SH-SY5Y (cell line): ENCODE measurements around the gene KIF26B.

Source experiments
- GATA2 ChIP-seq: IDR thresholded peaks from 2 replicates; pipeline ENCODE4 v1.6.1; 2011; ENCODE audit warnings: mild to moderate bottlenecking, low read depth, low read length
- GATA3 ChIP-seq: IDR thresholded peaks from 2 replicates; pipeline ENCODE4 v1.6.1; 2011; ENCODE audit warnings: low read depth, mild to moderate bottlenecking, low read length, moderate library complexity

GRCh38 chr1:245606157-245606725, 451.5 kb downstream of the KIF26B start:
- TF ChIP-seq GATA3 (no peak), GATA2 (peak; percentile 93)
